RWPE2 (cell line): ENCODE measurements around the gene MYLK4.

Experiments
- ATAC-seq: fragments of 200-7000 bp; cut with Tn5 transposase; 3 replicates; pipeline ENCODE4 v1.9.1; 2021; ENCODE audit warnings: low read depth
- DNase-seq: peaks from one replicate; pipeline ENCODE4 v3.0.0-alpha.2; 2020; ENCODE audit warnings: low spot score
- H3K27ac ChIP-seq: fragments of 450-650 bp; 2 replicates; pipeline ENCODE4 v1.5.1; 2017; ENCODE audit warnings: mild to moderate bottlenecking; ENCODE audit not compliant: poor library complexity, severe bottlenecking
- H3K27me3 ChIP-seq: fragments of 250-450 bp; sonication (Bioruptor Pico); 2 replicates; pipeline ENCODE4 v1.5.1; 2021; ENCODE audit warnings: mild to moderate bottlenecking, moderate library complexity; ENCODE audit not compliant: insufficient read depth, poor library complexity, severe bottlenecking
- H3K36me3 ChIP-seq: fragments of 250-450 bp; sonication (Bioruptor Pico); 2 replicates; pipeline ENCODE4 v1.5.1; 2020; ENCODE audit warnings: low read depth, mild to moderate bottlenecking, moderate library complexity
- H3K4me1 ChIP-seq: fragments of 250-450 bp; sonication (Bioruptor Pico); 2 replicates; pipeline ENCODE4 v1.5.1; 2021; ENCODE audit warnings: mild to moderate bottlenecking, moderate library complexity; ENCODE audit not compliant: insufficient read depth, poor library complexity, severe bottlenecking
- H3K4me3 ChIP-seq: fragments of 250-450 bp; sonication (Bioruptor Pico); 2 replicates; pipeline ENCODE4 v1.5.1; 2021; ENCODE audit warnings: mild to moderate bottlenecking, moderate library complexity; ENCODE audit not compliant: severe bottlenecking
- H3K9me3 ChIP-seq: fragments of 250-450 bp; sonication (Bioruptor Pico); 2 replicates; pipeline ENCODE4 v1.5.1; 2021; ENCODE audit warnings: mild to moderate bottlenecking, moderate library complexity; ENCODE audit not compliant: severe bottlenecking
- CTCF ChIP-seq: fragments of 450-650 bp; IDR thresholded peaks from one replicate; pipeline ENCODE4 v1.5.1; 2017; ENCODE audit warnings: mild to moderate bottlenecking, moderate library complexity; ENCODE audit not compliant: poor library complexity, severe bottlenecking

MYLK4 gene

GRCh38 chr6:2639896-2640295 is 110.8 kb downstream of the MYLK4 start:
- Histone ChIP-seq H3K27me3 (no peaks in the 10 kb centered on the region), H3K36me3 (no peaks in the 10 kb centered on the region), H3K4me1 (peaks cover under 1% of the 10 kb centered on the region), H3K4me3 (no peak overlapping the region), H3K27ac (no peak overlapping the region), H3K9me3 (no peaks in the 10 kb centered on the region)
- TF ChIP-seq CTCF: no peak
- ATAC-seq (no peak), DNase-seq (no peak)

- no peak for DNase-seq
- H3K9me3 ChIP-seq: no peaks in the 10 kb centered on the region
- no peak for ATAC-seq
- no peak overlapping the region for H3K27ac ChIP-seq
- H3K27me3 ChIP-seq: no peaks in the 10 kb centered on the region
- H3K4me1 ChIP-seq: peaks cover 3% of the 10 kb centered on the region
- H3K4me3 ChIP-seq: no peak overlapping the region
- no peak for TF ChIP-seq CTCF
- no peaks in the 10 kb centered on the region for H3K36me3 ChIP-seq
These were observed 111.6 kb downstream of the MYLK4 start for GRCh38 chr6:2639167-2639566.

GRCh38 chr6:2636672-2637071 is 114.0 kb downstream of the MYLK4 start:
- Histone ChIP-seq H3K27ac (no peak overlapping the region), H3K4me3 (no peak overlapping the region), H3K4me1 (peaks cover 4% of the 10 kb centered on the region), H3K9me3 (no peaks in the 10 kb centered on the region), H3K27me3 (no peaks in the 10 kb centered on the region), H3K36me3 (no peaks in the 10 kb centered on the region)
- ATAC-seq: no peak
- no peak for TF ChIP-seq CTCF
- no peak for DNase-seq

- DNase-seq (no peak), ATAC-seq (no peak)
- H3K4me3 ChIP-seq: no peak overlapping the region
- no peak overlapping the region for H3K27ac ChIP-seq
- H3K9me3 ChIP-seq: no peaks in the 10 kb centered on the region
- H3K4me1 ChIP-seq: peaks cover 11% of the 10 kb centered on the region
- no peak for TF ChIP-seq CTCF
- no peaks in the 10 kb centered on the region for H3K27me3 ChIP-seq
- H3K36me3 ChIP-seq: no peaks in the 10 kb centered on the region
These were observed 114.8 kb downstream of the MYLK4 start for GRCh38 chr6:2635911-2636310.

- Histone ChIP-seq H3K9me3 (no peaks in the 10 kb centered on the region), H3K4me3 (peak overlapping the region; percentile 31), H3K27me3 (no peaks in the 10 kb centered on the region), H3K4me1 (peaks cover 22% of the 10 kb centered on the region), H3K36me3 (no peaks in the 10 kb centered on the region), H3K27ac (no peak overlapping the region)
- ATAC-seq (peak; percentile 81), DNase-seq (peak; percentile 75)
- TF ChIP-seq CTCF: peak; percentile 98
These were observed 116.4 kb downstream of the MYLK4 start for GRCh38 chr6:2634139-2634964.
